Limb (tissue), 2 donors: ENCODE results near the gene ELSPBP1.
"Not testable (repeated sequence)": the region's sequence is repeated elsewhere in the genome, so short reads cannot be mapped to it uniquely, and the experiment has no call there.

Experiments
- DNase-seq, 2 donors: peaks; one replicate each; pipeline ENCODE4 v3.0.0-alpha.2; 2016; ENCODE audit errors: extremely low spot score in 2 of 2

Gene ELSPBP1

DNA sequence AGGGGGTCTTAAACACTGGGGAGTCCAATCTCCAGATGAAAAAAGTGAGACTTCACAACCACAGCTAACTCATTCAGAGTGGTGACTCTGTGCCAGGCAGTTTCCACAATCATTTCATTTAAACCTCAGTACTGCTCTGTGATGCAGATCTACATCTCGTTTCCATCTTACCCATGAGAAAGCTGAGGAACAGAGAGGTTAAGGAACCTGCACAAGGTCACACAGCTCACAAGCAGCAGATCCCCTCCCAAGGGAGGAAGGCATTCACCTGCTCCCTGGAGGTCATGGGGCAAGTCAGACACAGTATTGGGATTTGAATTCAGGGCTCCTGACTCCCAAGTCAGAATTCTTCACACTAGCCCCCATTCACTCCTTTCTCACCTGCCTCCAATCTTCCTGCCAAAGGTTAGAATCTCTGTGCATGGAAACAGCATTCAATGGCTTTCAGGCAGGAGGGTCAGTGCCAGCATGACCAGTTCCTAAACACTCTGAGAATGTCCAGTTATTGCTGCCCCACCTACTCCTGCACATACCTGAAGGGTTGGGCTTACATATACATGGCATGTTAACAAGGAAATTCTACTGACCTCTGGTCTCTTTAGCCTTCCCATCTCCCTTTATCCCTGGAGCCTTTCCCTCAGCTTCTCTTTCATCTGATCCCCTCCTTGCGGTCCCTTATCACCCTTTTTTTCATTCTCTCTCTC, 47.6 kb downstream of the ELSPBP1 start:
- no peak for DNase-seq

DNA sequence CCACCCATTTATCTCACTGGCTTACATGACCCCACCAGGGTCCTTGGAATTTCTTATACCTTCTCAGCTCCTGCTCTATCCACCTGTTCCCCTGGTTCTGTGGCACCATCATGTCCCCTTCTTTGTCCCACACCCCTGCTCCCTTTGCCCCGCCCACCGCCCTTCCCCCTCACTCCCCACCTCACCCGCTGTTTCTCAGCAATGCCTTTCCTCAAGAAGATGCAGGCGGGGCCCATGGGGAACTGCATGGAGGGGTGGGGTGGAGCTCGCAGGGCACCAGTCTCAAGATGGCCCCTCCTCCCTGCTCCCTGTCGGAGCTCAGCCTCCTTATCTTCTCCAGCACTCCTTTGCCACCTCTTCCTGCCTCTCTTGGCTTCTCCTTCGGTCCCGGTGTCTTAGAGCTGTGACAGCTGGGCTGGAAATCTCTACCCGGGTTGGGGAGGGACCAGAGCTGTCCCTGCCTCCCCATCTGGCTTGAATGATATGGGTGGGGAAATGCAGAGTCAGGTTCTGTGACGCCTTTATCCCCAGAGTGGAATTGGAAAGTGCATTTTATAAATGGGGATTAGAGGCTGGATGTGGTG, 49.3 kb downstream of the ELSPBP1 start, which contains the start of gene CABP5:
Gene CABP5, minus strand, starts transcription at position 405 of the 584 bp plus-strand sequence. Its CDS starts 157 bp downstream, at position 248.
- DNase-seq, result no peak

DNA sequence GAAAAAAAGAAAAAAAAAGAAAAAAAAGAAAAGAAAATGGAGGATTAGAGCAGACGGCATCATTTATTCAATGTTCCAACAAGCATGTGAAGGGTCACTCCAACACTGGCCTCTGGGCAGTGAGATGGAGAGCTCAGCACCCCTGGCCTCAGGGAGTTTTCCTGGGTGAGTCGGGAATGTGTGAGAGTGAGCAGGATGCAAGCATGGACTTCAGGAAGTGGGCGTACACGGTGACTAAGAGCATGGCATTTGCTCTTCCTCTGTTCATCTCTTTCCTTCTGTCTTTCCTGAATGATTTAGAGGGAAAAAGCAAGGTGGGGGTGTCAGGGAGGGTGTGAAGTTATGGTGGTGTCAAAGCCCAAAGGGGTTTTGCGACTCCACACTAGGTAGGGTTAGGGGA, 50.1 kb downstream of the ELSPBP1 start:
- no peak for DNase-seq

DNA sequence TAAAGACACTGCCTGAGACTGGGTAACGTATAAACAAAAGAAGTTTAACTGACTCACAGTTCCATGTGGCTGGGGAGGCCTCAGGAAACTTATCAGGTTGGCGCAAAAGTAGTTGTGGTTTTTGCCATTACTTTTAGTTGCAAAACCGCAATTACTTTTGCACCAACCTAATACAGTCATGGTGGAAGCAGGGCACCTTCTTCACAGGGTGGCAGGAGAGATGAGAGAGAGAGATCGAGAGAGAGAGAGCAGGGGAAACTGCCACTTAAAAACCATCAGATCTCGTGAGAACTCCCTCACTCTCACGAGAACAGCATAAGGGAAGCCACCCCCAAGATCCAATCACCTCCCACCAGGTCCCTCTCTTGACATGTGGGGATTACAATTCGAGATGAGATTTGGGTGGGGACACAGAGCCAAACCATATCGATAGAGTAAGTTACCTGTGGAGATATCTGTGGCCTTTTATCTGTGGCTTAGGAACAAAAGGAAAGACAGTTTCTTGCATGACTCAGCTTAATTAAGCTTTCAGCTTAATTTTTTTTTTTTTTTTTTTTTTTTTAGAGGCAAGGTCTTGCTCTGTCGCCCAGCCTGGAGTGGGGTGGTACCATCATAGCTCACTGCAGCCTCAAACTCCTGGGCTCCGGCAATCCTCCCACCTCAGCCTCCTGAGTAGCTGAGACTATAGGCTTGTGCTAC, 57.1 kb downstream of the ELSPBP1 start:
- DNase-seq, result no peak

DNA sequence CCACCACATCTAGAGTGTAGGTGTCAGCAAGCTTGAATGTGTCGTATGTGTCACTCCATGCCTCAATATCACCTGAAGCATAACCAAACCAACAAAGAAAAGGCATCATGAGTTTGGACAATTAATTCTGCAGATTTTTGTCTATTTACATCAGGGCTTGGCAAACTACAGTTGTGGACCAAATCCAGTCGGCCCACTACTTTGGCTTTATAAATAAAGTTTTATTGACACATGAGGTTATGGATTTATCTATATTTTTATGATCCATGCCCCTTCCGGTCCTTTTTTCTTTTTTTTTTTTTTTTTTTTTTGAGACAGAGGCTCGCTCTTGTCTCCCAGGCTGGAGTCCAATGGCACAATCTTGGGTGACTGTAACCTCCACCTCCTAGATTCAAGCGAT, 58.6 kb downstream of the ELSPBP1 start:
- DNase-seq, result no peak

DNA sequence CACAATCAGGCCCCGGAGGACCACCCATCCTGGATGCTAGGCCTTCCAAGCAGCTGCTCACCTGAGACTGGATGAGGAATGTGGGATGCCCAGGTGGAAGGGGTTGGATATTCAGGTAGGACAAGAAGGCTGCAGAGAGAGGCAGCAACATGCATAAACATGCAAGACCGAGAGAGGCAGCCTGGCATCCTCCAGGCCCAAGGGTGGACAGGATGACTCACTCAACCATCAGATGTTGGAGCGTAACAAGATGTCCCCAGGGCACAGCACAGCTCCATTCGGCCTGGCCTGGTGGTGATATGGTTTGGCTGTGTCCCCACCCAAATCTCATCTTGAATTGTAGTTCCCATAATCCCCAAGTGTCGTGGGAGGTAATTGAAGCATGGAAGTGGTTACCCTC, 59.4 kb downstream of the ELSPBP1 start:
- no peak for DNase-seq

DNA sequence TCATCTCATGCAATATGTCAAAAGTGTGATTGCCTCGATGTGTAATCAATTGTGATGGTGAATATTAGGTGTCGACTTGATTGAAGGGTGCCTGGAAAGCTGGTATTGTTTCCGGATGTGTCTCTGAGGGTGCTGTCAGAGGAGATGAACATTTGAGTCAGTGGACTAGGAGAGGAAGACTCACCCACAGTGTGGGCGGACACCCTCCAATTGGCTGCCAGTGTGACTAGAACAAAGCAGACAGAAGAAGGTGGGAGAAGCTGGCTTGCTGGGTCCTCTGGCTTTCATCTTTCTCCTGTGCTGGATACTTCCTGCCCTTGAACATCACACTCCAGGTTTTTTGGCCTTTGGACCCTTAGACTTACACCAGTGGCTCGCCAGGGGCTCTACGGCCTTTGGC, 64.9 kb downstream of the ELSPBP1 start:
- DNase-seq, result no peak

DNA sequence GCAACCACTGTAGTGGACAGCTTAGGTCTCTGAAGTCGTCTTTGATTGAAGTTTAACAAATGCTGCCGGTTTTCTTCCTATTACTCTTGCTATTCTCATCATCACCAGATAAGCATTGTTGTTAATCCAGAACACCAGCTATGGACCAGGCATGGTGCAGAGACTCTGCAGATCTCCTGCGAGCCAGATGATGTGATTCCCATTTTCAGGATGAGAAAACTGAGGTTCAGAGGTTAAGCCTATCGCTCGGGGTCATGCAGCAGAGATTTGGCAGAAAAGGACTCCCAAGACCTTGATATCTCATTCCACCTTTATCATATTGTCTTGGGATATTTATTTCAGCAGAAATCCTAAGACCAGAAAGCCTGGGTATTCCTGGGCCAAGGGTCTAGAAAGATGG, 65.9 kb downstream of the ELSPBP1 start:
- DNase-seq, result no peak

DNA sequence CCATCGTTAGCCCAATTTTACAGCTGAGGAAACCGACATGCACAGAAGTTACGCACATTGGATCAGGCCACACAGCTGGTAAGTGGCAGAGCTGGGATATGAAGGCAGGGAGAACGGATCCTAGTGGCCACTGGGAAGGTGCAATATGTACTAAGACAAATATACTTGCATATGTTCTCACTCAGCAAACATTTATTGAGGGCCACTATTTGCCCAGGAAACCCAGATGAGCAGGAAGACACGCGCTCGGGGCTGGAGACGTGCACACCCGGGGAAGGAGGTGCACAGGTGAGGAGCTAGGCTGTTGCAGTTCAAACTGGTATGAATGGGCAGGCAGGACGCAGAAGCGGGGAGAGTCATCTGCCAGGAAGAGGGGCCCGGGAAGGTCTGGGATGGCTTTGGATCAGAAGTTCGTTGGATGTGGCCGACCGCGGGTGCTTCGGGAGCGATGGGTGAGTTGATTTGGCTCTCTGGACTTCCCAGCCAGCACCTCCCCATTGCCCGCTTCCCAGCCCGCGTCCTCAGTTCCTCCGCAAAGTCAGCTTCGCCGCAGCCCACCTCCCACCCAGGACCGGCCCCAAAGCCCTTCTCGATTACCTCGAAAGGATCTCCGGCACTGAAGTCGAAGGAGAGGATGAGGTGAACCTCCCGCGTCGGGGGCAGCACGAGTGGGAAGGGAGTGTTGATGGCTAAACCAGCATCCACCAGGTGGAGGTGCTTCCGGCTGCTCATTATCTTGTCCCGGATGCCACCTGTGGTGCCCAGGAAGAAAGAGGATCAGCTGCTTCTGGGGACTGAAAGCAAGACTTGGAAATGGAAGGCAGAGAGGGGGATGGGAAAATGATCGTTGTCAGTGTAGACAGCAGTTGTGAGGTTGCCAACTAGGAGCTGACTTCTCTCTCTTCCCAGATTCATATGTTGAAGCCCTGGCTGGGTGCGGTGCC, 67.2 kb downstream of the ELSPBP1 start:
- DNase-seq, result no peak

DNA sequence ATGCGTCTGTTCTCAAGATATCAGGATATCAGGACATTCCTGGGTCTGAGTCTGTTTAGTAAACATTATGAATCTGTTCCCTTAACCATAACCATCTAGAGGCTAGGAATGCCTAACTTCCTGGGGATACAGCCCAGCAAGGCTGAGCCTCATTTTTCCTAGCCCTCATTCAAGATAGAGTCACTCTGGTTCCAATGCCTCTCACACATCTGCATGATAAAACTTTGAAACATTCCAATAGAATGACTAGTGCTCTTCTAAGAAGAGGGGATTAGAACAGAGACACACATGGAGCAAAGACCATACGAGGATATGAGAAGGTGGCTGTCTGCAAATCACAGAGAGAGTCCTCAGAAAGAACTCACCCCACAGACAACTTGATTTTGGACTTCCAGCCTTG, 70.1 kb downstream of the ELSPBP1 start:
- no peak for DNase-seq

DNA sequence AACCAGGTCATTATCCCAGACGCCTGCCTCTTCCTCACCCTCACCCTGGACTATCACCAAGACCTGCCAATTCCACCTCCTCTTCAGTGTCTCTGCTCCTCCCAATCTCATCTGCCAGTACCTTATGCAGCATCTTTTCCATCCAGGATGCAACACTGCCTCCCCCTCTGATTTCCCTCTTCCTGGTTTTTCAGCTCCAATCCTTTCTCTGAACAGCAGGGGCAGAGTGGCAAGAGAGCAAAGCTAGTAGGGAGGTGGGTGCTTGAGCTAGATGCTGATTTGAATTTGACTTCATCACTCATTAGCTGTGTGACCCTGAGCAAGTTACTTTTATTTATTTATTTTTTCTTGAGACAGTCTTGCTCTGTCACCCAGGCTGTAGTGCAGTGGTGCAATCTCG, 75.0 kb downstream of the ELSPBP1 start:
- no peak for DNase-seq

DNA sequence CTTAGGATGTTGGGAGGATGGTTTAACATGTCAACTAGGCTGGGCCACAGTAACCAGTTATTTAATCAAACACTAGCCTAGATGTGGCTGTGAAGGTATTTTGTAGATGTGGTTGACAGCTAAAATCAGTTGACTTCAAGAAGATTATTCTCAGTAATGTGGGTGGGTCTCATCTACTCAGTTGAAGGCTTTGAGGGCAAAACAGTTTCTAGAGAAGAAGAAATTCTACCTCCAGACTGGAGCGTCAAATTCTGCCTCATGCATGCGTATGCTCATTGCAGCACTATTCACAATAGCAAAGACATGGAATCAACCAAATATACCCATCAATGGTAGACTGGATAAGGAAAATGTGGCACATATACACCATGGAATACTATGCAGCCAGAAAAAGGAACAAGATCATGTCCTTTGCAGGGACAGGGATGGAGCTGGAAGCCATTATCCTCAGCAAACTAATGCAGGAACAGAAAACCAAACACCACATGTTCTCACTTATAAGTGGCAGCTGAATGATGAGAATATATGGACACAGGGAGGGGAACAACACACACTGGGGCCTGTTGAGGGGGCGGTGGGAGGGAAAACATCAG, 75.8 kb downstream of the ELSPBP1 start:
- not testable (repeated sequence) for DNase-seq
